Right renal pelvis (tissue), 4 donors: ENCODE measurements around the gene ZNF525. TPM values are rescaled to one million over a fixed set of nuclear protein-coding genes. Genes with fewer than 3 reads are reported as not detected.
"Not testable (repeated sequence)": the region's sequence is repeated elsewhere in the genome, so short reads cannot be mapped to it uniquely, and the experiment has no call there.

ENCODE experiments used
- DNase-seq, 4 donors: peaks; one replicate each; pipeline ENCODE4 v3.0.0-alpha.2; 2013; ENCODE audit warnings: low read depth in 4 of 4, low spot score in 3 of 4, missing footprints in 1 of 4
- polyA plus RNA-seq, 4 donors: library from polyadenylated mRNA; unstranded; fragments of 120-200 nt; gene quantifications; one replicate each; pipeline ENCODE4 v1.2.1, GENCODE V29; 2013; ENCODE audit not compliant: insufficient read length in 4 of 4

The ZNF525 gene
- polyA plus RNA-seq, 4 donors = 9.2 to 12.4 (median 11.7) TPM

DNA sequence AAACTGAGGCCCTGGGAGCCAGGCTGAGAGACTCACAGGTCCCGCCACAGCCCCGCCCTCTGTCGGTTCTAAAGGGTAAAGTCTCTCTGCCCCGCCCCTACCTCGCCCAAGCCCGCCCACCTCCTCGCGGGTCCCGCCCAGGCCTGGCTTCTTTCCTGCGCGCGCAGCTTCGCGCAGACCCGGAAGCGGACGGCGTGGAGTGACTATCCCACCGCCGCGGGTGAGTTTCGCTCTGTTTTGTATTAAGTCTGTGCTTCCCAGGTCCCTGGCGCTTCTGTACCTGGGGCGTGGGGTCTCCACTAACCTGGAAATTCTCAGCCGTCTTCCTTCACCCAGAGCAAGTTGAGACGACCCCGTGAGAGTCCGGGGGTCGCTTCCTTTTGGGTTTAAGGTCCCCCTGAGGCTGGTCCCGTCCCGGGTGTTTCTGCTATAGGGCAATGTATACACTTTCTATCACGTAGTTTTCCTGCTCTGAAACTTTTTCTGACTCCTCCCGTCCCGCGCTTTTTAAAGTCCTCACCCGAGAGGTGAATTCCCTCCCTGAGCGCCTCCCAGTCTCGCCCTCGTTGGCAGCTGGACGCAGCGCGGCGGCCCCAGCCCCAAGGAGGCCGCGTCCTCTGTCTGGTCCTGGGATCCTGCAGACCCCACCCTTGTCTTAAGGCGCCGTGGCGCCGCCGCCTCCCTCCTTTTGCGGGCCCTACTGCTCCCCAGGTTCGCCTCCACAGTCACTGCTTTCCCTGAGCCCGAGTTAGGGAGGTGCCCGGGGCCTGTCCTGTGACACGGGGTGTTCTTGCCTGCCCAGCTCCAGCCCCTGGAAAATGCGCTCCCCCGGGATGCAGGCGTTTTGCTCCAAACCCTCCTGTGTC is 29.7 kb downstream of the ZNF525 start, which contains the start of gene ZNF765:
Gene ZNF765, plus strand, starts transcription at position 176 of the 866 bp plus-strand sequence. CDS start 2,867 bp downstream, outside the sequence.
- peak; percentile 83 to 86 (median 85) for DNase-seq

GRCh38 chr19:53395840-53396524 is 30.5 kb downstream of the ZNF525 start:
- not testable (repeated sequence) for DNase-seq

DNA sequence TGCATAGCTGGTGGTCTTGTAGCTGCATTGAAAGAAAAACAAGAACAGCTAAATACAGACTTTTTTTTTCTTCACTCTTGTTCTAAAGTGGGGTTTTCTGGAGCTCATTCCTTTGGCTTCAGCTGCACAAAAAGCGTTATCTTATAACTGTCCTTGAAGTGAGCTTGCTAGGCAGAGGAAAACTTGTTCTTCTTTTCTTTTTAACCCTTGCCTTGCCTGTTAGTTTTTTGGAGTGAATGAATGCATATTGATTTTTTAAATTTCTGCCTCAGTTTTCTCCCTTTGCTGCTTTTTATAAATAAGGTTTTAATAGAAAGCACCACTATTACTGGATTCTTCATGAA is 31.0 kb downstream of the ZNF525 start:
- no peak for DNase-seq

DNA sequence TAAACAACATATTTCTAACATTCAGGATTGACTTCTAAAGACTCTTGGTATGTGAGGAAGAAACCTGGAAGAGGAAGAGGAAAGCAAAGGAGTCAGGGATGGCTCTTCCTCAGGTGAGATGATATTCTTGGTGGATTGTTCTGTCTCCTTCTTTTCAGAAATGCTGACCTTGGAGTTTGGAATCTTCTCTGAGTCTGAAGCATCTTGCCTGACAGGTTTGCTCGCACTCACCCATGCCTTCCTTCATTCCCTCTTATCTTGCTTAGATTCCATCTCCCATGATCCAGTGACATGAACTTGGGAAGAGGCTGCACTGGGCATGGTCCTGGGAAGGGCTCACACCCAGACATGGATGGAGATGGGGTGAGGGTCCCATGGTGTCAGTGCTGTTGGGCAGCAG is 32.4 kb downstream of the ZNF525 start:
- DNase-seq = not testable (repeated sequence)

DNA sequence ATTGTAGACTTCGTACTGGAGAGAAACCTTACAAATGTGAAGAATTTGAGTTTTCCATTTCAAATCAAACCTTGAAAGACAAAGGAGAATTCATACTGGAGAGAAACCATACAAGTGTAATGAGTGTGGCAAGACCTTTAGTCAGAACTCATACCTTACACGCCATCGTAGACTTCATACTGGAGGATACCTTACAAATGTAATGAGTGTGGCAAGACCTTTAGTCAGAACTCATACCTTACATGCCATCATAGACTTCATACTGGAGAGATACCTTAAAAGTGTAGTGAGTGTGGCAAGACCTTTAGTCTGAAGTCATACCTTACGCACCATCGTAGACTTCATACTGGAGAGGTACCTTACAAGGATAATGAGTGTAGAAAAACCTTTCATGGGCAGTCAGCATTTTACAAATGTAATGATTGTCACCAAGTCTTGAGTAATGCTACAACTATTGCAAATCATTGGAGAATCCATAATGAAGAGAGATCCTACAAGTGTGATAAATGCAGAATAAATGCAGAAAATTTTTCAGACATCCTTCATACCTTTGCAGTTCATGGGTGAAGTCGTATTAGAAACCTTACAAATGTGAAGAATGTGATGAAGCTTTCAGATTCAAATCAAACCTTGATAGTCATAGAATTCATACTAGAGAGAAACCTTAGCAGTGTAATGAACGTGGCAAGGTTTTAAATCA is 44.1 kb downstream of the ZNF525 start:
- DNase-seq = no peak

GRCh38 chr19:53420520-53421315 is 55.2 kb downstream of the ZNF525 start:
- DNase-seq = not testable (repeated sequence)

- no peak for DNase-seq
These were observed 57.0 kb downstream of the ZNF525 start for GRCh38 chr19:53422551-53422950.

GRCh38 chr19:53423074-53423473 is 57.6 kb downstream of the ZNF525 start:
- not testable (repeated sequence) for DNase-seq

GRCh38 chr19:53423680-53424079 is 58.2 kb downstream of the ZNF525 start:
- DNase-seq = not testable (repeated sequence)

- DNase-seq = peak; percentile 65 to 75 (median 67)
These were observed 59.6 kb downstream of the ZNF525 start for GRCh38 chr19:53424968-53425597.

DNA sequence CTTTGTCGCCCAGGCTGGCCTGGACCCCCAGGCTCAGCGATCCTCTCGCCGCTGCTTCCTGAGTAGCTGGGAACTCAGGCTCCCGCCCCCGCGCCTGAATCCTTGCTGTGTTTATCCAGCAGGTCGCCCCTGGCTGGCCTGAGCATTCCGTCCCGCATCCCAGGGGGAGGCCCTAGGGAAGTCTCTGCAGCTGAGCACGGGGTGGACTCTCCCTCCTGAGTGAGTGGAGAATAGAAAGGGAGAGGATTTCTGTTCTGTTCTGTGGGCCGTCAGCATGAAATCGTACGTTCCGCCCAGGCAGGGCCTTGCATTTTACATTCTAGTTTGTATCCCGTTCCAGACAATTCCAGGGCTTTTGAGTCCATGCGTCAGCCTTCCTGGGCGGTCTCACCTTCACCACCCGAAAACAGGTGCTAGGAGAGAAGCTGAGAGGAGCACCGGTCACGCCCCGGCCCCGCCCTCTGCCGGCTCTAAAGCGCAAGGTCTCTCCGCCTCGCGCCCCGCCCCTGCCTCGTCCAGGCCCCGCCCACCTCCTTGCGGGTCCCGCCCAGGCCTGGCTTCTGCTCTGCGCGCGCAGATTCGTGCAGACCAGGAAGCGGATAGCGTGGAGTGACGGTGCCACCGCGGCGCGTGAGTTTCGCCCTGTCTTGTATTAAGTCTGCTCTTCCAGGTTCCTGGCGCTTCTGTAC is 66.0 kb downstream of the ZNF525 start, which contains the start of gene ZNF761:
Gene ZNF761, plus strand, starts transcription at position 586 of the 689 bp plus-strand sequence. CDS start 15,285 bp downstream, outside the sequence.
- DNase-seq = peak; percentile 77 to 86 (median 82)

DNA sequence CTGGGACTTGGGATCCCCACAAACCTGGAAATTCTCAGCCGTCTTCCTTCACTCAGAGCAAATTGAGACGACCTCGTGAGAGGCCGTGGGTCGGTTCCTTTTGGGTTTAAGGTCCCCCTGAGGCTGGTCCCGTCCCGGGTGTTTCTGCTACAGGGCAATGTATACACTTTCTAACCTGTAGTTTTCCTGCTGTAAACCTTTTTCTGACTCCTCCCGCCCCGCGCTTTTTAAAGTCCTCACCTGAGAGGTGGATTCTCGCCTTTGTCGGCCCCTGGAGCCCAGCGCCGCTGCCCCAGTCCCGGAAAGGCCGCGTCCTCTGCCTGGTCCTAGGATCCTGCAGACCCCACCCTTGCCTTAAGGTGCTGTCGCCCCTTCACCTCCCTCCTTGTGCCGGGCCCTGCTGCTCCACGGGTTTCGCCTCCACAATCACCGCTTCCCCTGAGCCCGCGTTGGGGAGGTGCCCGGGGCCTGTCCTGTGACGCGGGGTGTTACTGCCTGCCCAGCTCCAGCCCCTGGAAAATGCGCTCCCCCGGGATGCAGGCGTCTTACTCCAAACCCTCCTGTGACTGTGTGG is 66.7 kb downstream of the ZNF525 start:
- no peak for DNase-seq

Other genes starting within 250 kb of the ZNF525 start
- gene ZNF415, start 232.8 kb upstream of the ZNF525 start, polyA plus RNA-seq = 10 to 100 TPM; 17.6 to 26.7 (median 23.8) TPM
- 10 to 100 TPM in 3 of 4 donors, 1 to 10 TPM in 1; 9.8 to 11.8 (median 10.6) TPM for gene ZNF347, start 206.7 kb upstream of the ZNF525 start, polyA plus RNA-seq
- gene ZNF665, start 172.3 kb upstream of the ZNF525 start, polyA plus RNA-seq = 1 to 10 TPM; 5.6 to 9.8 (median 6.7) TPM
- 10 to 100 TPM; 43.2 to 60.9 (median 55.0) TPM for gene ZNF677, start 110.8 kb upstream of the ZNF525 start, polyA plus RNA-seq
- under 1 TPM in 1 of 4 donors, not detected in 3; 0.25 TPM for gene VN1R2, start 107.4 kb upstream of the ZNF525 start, polyA plus RNA-seq
- gene VN1R4, start 98.0 kb upstream of the ZNF525 start, polyA plus RNA-seq = not detected
- gene ZNF845, start 32.0 kb upstream of the ZNF525 start, polyA plus RNA-seq = 10 to 100 TPM in 3 of 4 donors, 1 to 10 TPM in 1; 7.4 to 10.9 (median 10.3) TPM
- 10 to 100 TPM in 3 of 4 donors, 1 to 10 TPM in 1; 9.6 to 14.5 (median 12.7) TPM for gene ZNF765, start 29.4 kb downstream of the ZNF525 start, polyA plus RNA-seq
- gene ZNF761, start 66.3 kb downstream of the ZNF525 start, polyA plus RNA-seq = 10 to 100 TPM; 10.9 to 18.7 (median 15.1) TPM
- 1 to 10 TPM; 5.4 to 8.3 (median 7.1) TPM for gene ZNF813, start 102.0 kb downstream of the ZNF525 start, polyA plus RNA-seq
- gene ZNF331, start 172.4 kb downstream of the ZNF525 start, polyA plus RNA-seq = 10 to 100 TPM; 14.6 to 23.2 (median 16.4) TPM